Panc1 (cell line): ENCODE data around the gene PITPNB. TPM values are rescaled to one million over a fixed set of nuclear protein-coding genes. Genes with fewer than 3 reads are reported as not detected.

Source experiments
- ATAC-seq: fragments of 200-7000 bp; cut with Tn5 transposase; 2 replicates; pipeline ENCODE4 v1.9.1; 2020; ENCODE audit warnings: mild to moderate bottlenecking, moderate library complexity
- BruUV-seq: library from RNA; stranded (reverse); fragments of 400-500 nt; replicated peaks from 2 replicates; lab custom pipeline; 2021; lab: Mats Ljungman, UMichigan
- CTCF ChIA-PET: fragments of 300-600 bp; sonication (Branson Sonifier 250); formaldehyde crosslinking; loops from one replicate; lab custom pipeline; 2022; ENCODE audit warnings: antibody characterized with exemption; lab: Charles Lee
- POLR2A ChIA-PET: fragments of 300-600 bp; sonication (Branson Sonifier 250); formaldehyde crosslinking; loops from one replicate; lab custom pipeline; 2022; ENCODE audit warnings: antibody characterized with exemption; lab: Charles Lee
- DNase-seq: peaks from one replicate; pipeline ENCODE4 v3.0.0-alpha.2; 2010; ENCODE audit warnings: low read depth, low spot score
- H3K27ac ChIP-seq: 2 replicates; pipeline ENCODE4 v1.5.1; 2011; ENCODE audit warnings: mild to moderate bottlenecking, low read length, inconsistent platforms
- H3K27me3 ChIP-seq: fragments of 200-500 bp; sonication (Bioruptor generic); 2 replicates; pipeline ENCODE4 v1.6.0; 2014; ENCODE audit warnings: low read length, inconsistent platforms; ENCODE audit not compliant: control insufficient read depth, insufficient read depth
- H3K36me3 ChIP-seq: fragments of 200-500 bp; sonication (Bioruptor generic); 2 replicates; pipeline ENCODE4 v1.5.1; 2014; ENCODE audit warnings: inconsistent platforms, mild to moderate bottlenecking, low read length, moderate library complexity; ENCODE audit not compliant: control insufficient read depth, insufficient read depth
- H3K4me1 ChIP-seq: 2 replicates; pipeline ENCODE4 v1.5.1; 2011; ENCODE audit warnings: inconsistent platforms, mild to moderate bottlenecking, low read length, moderate library complexity; ENCODE audit not compliant: control insufficient read depth, insufficient read depth
- H3K4me3 ChIP-seq, 2 experiments: 2 replicates each; pipeline ENCODE4 v1.5.1; 2011 to 2012; ENCODE audit warnings: low read depth in 2 of 2, low read length in 2 of 2, mild to moderate bottlenecking in 2 of 2, inconsistent platforms in 1 of 2, moderate library complexity in 1 of 2
- H3K9me3 ChIP-seq: fragments of 200-500 bp; sonication (Bioruptor generic); 2 replicates; pipeline ENCODE4 v1.5.1; 2014; ENCODE audit warnings: low read depth, mild to moderate bottlenecking, inconsistent platforms, low read length, moderate library complexity; ENCODE audit not compliant: control insufficient read depth, insufficient read depth
- CTCF ChIP-seq: fragments of 450-650 bp; IDR thresholded peaks from 2 replicates; pipeline ENCODE4 v1.5.1; 2017; ENCODE audit warnings: mild to moderate bottlenecking
- POLR2AphosphoS5 ChIP-seq: IDR thresholded peaks from 2 replicates; pipeline ENCODE4 v1.6.1; 2012; ENCODE audit warnings: mild to moderate bottlenecking, low read depth, low read length, moderate library complexity
- REST ChIP-seq, 2 experiments: IDR thresholded peaks; 2 replicates each; pipeline ENCODE4 v1.6.1; 2011 to 2012; ENCODE audit warnings: low read depth in 2 of 2, control low read depth in 1 of 2, low read length in 1 of 2, mild to moderate bottlenecking in 1 of 2, moderate library complexity in 1 of 2; ENCODE audit not compliant: insufficient read depth in 1 of 2
- SIN3A ChIP-seq: IDR thresholded peaks from 2 replicates; pipeline ENCODE4 v1.6.1; 2012; ENCODE audit warnings: low read depth, mild to moderate bottlenecking, low read length, moderate library complexity, borderline replicate concordance; ENCODE audit not compliant: insufficient read depth
- TCF7L2 ChIP-seq: IDR thresholded peaks from 2 replicates; pipeline ENCODE4 v1.6.1; 2011; ENCODE audit warnings: mild to moderate bottlenecking, low read depth, low read length, inconsistent platforms
- in situ Hi-C: cut with HindIII; loops from 2 replicates; pipeline ENCODE4 v1.10.0; 2016; ENCODE audit warnings: low sequenced_read_pairs, low pct_unique_long_range_greater_than_20kb
- intact Hi-C: fragments of 100-400 bp; cut with micrococcal nuclease; formaldehyde crosslinking; loops from one replicate; pipeline ENCODE4 v1.10.0; 2022; ENCODE audit not compliant: unreplicated experiment
- total RNA-seq: library from RNA; stranded (reverse); gene quantifications from one replicate; pipeline ENCODE4 v1.2.1, GENCODE V29; 2021; ENCODE audit not compliant: unreplicated experiment

Gene PITPNB
- total RNA-seq, 1 experiment from 2014 or later, result 67.0 TPM

DNA sequence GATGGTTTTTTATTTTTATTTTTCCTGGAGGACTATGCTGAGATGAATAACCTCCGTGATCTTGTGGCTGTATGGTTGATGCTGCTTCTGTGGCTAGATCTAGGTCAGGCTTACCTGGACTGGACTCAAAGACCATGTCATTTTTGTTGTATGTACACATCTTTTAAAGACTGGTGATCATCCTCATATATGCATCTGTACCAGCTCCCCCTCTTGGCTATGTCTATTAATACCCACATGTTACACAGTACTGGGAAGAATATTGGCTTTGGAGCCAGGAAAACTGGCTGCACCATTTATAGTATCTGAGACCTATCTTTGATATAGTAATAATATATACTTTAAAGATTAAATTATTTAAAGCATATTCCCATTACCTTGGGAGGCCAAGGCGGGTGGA is 18.4 kb upstream of the PITPNB start:
- H3K4me3 ChIP-seq, result no peak overlapping the region
- POLR2A ChIA-PET, result no interaction called here
- no peak for TF ChIP-seq SIN3A
- TF ChIP-seq CTCF, result peak; percentile 16; the same call in 1 of the 2 replicates
- TF ChIP-seq TCF7L2, result no peak
- TF ChIP-seq POLR2AphosphoS5, result no peak
- no peaks in the 10 kb centered on the region for H3K27me3 ChIP-seq
- no peaks in the 10 kb centered on the region for H3K9me3 ChIP-seq
- in situ Hi-C loops (no loop called here), intact Hi-C loops (no loop called here)
- CTCF ChIA-PET, result interaction anchor here (1.0 kb wide), 1 partner anchor 34 kb away, joined by 3 read pairs; no protein-coding TSS in a partner anchor
- ATAC-seq (no peak), DNase-seq (no peak)
- BruUV-seq, result no TSS peak
- H3K4me1 ChIP-seq, result no peaks in the 10 kb centered on the region
- H3K27ac ChIP-seq, result no peak overlapping the region
- H3K36me3 ChIP-seq, result no peaks in the 10 kb centered on the region; the same call in 1 of the 2 replicates

GRCh38 chr22:27935897-27936296 is 16.8 kb upstream of the PITPNB start:
- no peak overlapping the region for H3K4me3 ChIP-seq
- CTCF ChIA-PET, result no interaction called here
- no peak overlapping the region for H3K27ac ChIP-seq
- TF ChIP-seq POLR2AphosphoS5, result no peak
- no peaks in the 10 kb centered on the region for H3K27me3 ChIP-seq
- DNase-seq, result no peak
- in situ Hi-C loops (no loop called here), intact Hi-C loops (no loop called here)
- no peak for ATAC-seq
- POLR2A ChIA-PET, result interaction anchor here (1.0 kb wide), 1 partner anchor 16 kb away, joined by 3 read pairs; no protein-coding TSS in a partner anchor
- no peaks in the 10 kb centered on the region for H3K4me1 ChIP-seq
- no peaks in the 10 kb centered on the region; the same call in 1 of the 2 replicates for H3K36me3 ChIP-seq
- no peaks in the 10 kb centered on the region for H3K9me3 ChIP-seq
- BruUV-seq, result no TSS peak

DNA sequence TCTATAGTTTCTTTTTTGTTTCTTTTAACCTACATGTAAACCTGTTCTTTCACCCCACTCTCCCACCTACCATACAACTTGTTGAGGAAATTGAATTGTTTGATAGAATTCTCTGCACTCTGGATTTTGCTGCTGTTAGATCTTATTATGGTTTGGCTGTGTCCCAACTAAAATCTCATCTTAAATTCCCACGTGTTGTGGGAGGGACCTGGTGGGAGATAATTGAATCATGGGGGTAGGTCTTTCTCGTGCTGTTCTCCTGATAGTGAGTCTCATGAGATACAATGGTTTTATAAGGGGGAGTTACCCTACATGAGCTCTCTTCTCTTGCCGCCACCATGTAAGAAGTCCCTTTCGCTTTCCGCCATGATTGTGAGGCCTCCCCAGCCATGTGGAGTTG is 15.0 kb upstream of the PITPNB start:
- Histone ChIP-seq H3K27me3 (no peaks in the 10 kb centered on the region), H3K27ac (no peak overlapping the region), H3K4me1 (no peaks in the 10 kb centered on the region), H3K36me3 (no peaks in the 10 kb centered on the region; the same call in 1 of the 2 replicates), H3K9me3 (no peaks in the 10 kb centered on the region), H3K4me3 (no peak overlapping the region)
- ChIA-PET POLR2A (no interaction called here), CTCF (no interaction called here)
- DNase-seq (no peak), ATAC-seq (no peak)
- TF ChIP-seq REST (IDR thresholded peaks at IDR 0.05; ENCODE audit: insufficient read depth in 1 of 2, low read depth in 2 of 2, low read length in 1 of 2) (no peak), CTCF (no peak), SIN3A (no peak), POLR2AphosphoS5 (no peak), TCF7L2 (no peak)
- in situ Hi-C loops, result no loop called here
- BruUV-seq, result no TSS peak
- intact Hi-C loops, result no loop called here
